A673 (cell line): ENCODE results near the gene ARX.

ENCODE experiments used
- EZH2 ChIP-seq: fragments of 200-600 bp; sonication (generic); IDR thresholded peaks from 2 replicates; pipeline ENCODE4 v1.6.1; 2017; ENCODE audit warnings: borderline replicate concordance, low read depth, mild to moderate bottlenecking, mixed read lengths, antibody characterized with exemption, low read length; ENCODE audit not compliant: poor library complexity, severe bottlenecking
- TF ChIP-seq, protein P1 (sequence below): fragments of 300-800, 200-600 bp; sonication (generic); conservative IDR thresholded peaks from 2 replicates; pipeline ENCODE4 v1.5.1; 2017; ENCODE audit warnings: low read depth, mild to moderate bottlenecking, antibody characterized with exemption, low read length, moderate library complexity, mixed read lengths

DNA sequence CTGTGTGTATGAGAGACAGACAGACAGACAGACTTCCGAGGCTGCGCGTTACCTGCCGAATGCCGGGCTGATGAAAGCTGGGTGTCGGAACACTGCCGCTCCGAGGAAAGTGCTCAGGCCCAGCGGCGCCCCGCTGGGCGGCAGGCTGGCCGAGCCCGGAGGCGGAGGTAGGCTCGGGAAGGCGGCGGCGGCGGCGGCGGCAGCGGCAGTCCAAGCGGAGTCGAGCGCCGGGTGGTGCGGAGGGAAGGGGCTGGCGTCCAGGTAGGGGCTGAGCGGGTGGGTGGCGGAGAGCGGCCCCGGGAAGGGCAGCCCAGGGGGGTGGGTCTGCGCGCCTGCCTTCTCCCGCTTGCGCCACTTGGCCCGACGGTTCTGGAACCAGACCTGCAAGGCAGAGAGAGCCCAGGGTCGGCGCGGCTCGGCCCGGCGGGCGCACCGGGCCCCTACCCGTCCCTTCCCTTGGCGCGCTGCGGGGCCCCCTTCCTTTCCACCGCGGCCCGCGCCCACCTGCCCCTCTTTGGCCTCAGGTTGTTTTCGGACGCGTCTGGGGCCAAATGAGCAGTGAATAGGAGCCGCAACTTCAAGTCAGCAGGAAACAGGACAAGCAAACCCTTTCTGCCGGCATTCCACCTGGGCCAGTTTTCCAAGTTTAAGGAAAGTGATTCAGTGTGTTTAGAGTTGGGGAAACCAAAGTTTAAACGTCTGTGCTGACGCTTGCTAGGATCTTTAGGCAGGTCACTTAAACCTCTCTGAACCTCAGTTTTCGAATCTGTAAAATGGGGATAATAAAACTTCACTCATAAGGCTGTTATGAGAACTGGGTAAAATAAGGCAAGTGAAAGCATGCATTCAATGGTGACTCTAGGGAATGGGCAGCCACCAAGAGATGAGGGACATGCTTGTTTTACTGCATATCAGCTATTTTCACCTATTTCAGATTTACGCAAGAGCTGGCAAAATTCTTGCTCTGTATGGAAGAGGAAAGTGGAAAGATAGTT, 8.4 kb downstream of the ARX start:
- no peak for TF ChIP-seq EZH2
- TF ChIP-seq, protein P1, sequence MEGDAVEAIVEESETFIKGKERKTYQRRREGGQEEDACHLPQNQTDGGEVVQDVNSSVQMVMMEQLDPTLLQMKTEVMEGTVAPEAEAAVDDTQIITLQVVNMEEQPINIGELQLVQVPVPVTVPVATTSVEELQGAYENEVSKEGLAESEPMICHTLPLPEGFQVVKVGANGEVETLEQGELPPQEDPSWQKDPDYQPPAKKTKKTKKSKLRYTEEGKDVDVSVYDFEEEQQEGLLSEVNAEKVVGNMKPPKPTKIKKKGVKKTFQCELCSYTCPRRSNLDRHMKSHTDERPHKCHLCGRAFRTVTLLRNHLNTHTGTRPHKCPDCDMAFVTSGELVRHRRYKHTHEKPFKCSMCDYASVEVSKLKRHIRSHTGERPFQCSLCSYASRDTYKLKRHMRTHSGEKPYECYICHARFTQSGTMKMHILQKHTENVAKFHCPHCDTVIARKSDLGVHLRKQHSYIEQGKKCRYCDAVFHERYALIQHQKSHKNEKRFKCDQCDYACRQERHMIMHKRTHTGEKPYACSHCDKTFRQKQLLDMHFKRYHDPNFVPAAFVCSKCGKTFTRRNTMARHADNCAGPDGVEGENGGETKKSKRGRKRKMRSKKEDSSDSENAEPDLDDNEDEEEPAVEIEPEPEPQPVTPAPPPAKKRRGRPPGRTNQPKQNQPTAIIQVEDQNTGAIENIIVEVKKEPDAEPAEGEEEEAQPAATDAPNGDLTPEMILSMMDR = no peak
